Measurements from ENCODE around the gene CD46. TPM values are rescaled to one million over a fixed set of nuclear protein-coding genes. Genes with fewer than 3 reads are reported as not detected.

The CD46 gene
- total RNA-seq, 1 experiment from 2014 or later = 100 TPM

GRCh38 chr1:207810606-207811295 lies 58.9 kb downstream of the CD46 start:
- Histone ChIP-seq H3K9me2 (ENCODE audit: insufficient read depth) (no peaks in the 10 kb centered on the region), H3K4me2 (ENCODE audit: low read length) (no peak overlapping the region), H3K4me3 (replicated peaks in 1 of 2; ENCODE audit: low read depth in 1 of 2, low read length in 2 of 2) (no peak overlapping the region), H3K9me3 (ENCODE audit: control insufficient read depth in 1 of 2, insufficient read depth in 1 of 2, low read depth in 1 of 2, low read length in 2 of 2) (no peaks in the 10 kb centered on the region), H3K9ac (ENCODE audit: low read length) (no peak overlapping the region), H2AFZ (ENCODE audit: low read depth, low read length, poor library complexity, severe bottlenecking) (no peak overlapping the region), H3K4me1 (ENCODE audit: control insufficient read depth in 1 of 2, insufficient read depth in 2 of 2, low read length in 2 of 2) (peaks cover 3 to 22% of the 10 kb centered on the region in 2 experiments; a peak in 3 of 4 replicates), H3K27me3 (ENCODE audit: insufficient read depth, low read length) (no peaks in the 10 kb centered on the region), H3K79me2 (ENCODE audit: insufficient read depth, low read length) (no peaks in the 10 kb centered on the region), H3K27ac (ENCODE audit: low read depth, low read length) (no peak overlapping the region), H4K20me1 (ENCODE audit: insufficient read depth) (no peaks in the 10 kb centered on the region), H3K36me3 (ENCODE audit: control insufficient read depth in 1 of 2, insufficient read depth in 2 of 2, low read length in 2 of 2) (peaks cover 0 to 18% of the 10 kb centered on the region in 2 experiments; a peak in 3 of 4 replicates)
- no TSS peak for BruUV-seq (replicated peaks)
- ATAC-seq (no peak), DNase-seq (ENCODE audit: low read depth, low spot score) (no peak)
- TF ChIP-seq ZNF274 (IDR thresholded peaks at IDR 0.05; ENCODE audit: low read depth, low read length) = no peak
- no peak for TF ChIP-seq EZH2phosphoT487 (IDR thresholded peaks at IDR 0.05; ENCODE audit: borderline replicate concordance)
- TF ChIP-seq ATF3 (IDR thresholded peaks at IDR 0.05) = no peak
- no peak for TF ChIP-seq POLR2AphosphoS5 (IDR thresholded peaks at IDR 0.05; ENCODE audit: low read depth, low read length)
- no peak for TF ChIP-seq FOSL1 (IDR thresholded peaks at IDR 0.05; ENCODE audit: low read depth)
- POLR2A ChIA-PET = no interaction called here
- CTCF ChIA-PET = interaction anchor here (1.1 kb wide), 1 partner anchor 58 kb away, joined by 4 read pairs; no protein-coding TSS in a partner anchor
- intact Hi-C loops (cut with micrococcal nuclease) = no loop called here
- RAD21 ChIA-PET (ENCODE audit: low non-redundant PET in 1 of 2, low total read pairs in 2 of 2, uncharacterized antibody in 2 of 2, unreplicated experiment in 2 of 2) = no interaction called here

DNA sequence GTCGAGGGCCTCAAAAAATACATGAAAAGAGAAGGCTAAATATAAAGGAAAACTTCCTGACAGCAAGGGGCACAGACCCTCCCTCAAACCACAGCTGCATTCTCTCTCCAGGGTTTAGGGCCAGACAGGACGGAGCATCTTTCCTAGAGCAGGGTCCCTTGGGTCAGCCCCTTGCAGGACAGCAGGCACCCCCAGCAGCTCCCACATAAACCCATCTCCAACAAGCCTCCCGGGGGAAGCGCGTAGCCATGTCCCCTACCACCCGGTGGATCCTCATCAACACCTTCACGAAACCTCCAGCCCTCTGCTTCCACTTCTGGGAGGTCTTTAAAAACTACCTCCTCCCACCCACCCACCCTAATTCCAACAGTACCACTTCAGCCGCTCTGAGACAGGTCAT lies 59.5 kb downstream of the CD46 start:
- H3K27me3 ChIP-seq (ENCODE audit: insufficient read depth, low read length) = no peaks in the 10 kb centered on the region
- intact Hi-C loops (cut with micrococcal nuclease) = no loop called here
- RAD21 ChIA-PET (ENCODE audit: low non-redundant PET in 1 of 2, low total read pairs in 2 of 2, uncharacterized antibody in 2 of 2, unreplicated experiment in 2 of 2) = no interaction called here
- POLR2A ChIA-PET = no interaction called here
- CTCF ChIA-PET = interaction anchor here (0.8 to 1.3 kb wide), 3 partner anchors 14 to 65 kb away, joined by 4 read pairs; no protein-coding TSS in a partner anchor
- no peak overlapping the region for H3K27ac ChIP-seq (ENCODE audit: low read depth, low read length)
- H3K9me3 ChIP-seq (ENCODE audit: control insufficient read depth in 1 of 2, insufficient read depth in 1 of 2, low read depth in 1 of 2, low read length in 2 of 2) = no peaks in the 10 kb centered on the region
- ATAC-seq (no peak), DNase-seq (ENCODE audit: low read depth, low spot score) (no peak)
- H3K4me3 ChIP-seq (replicated peaks in 1 of 2; ENCODE audit: low read depth in 1 of 2, low read length in 2 of 2) = no peak overlapping the region
- H2AFZ ChIP-seq (ENCODE audit: low read depth, low read length, poor library complexity, severe bottlenecking) = no peak overlapping the region
- no peaks in the 10 kb centered on the region for H4K20me1 ChIP-seq (ENCODE audit: insufficient read depth)
- BruUV-seq (replicated peaks) = no TSS peak
- H3K9ac ChIP-seq (ENCODE audit: low read length) = no peak overlapping the region
- H3K79me2 ChIP-seq (ENCODE audit: insufficient read depth, low read length) = no peaks in the 10 kb centered on the region
- H3K9me2 ChIP-seq (ENCODE audit: insufficient read depth) = no peaks in the 10 kb centered on the region
- peaks cover 3 to 22% of the 10 kb centered on the region in 2 experiments; a peak in 3 of 4 replicates for H3K4me1 ChIP-seq (ENCODE audit: control insufficient read depth in 1 of 2, insufficient read depth in 2 of 2, low read length in 2 of 2)
- peaks cover 0 to 17% of the 10 kb centered on the region in 2 experiments; a peak in 3 of 4 replicates for H3K36me3 ChIP-seq (ENCODE audit: control insufficient read depth in 1 of 2, insufficient read depth in 2 of 2, low read length in 2 of 2)
- no peak overlapping the region for H3K4me2 ChIP-seq (ENCODE audit: low read length)
- no peak for TF ChIP-seq ZBTB33 (IDR thresholded peaks at IDR 0.05; ENCODE audit: extremely low read depth, insufficient replicate concordance, low read length)
- TF ChIP-seq SP1 (IDR thresholded peaks at IDR 0.05; ENCODE audit: low read depth) = no peak
- TF ChIP-seq ELF1 (IDR thresholded peaks at IDR 0.05; ENCODE audit: borderline replicate concordance, low read depth) = no peak
- TF ChIP-seq YY1 (IDR thresholded peaks at IDR 0.05; ENCODE audit: extremely low read depth, insufficient replicate concordance, low read depth, low read length) = no peak

All from HCT116 (cell line).